Stimulated activated naive CD8-positive, alpha-beta T cell treated with anti-CD3 and anti-CD28 coated beads, Interleukin-15, Interleukin-2, amounts not matched to agents 100 U/mL and 50 U/mL, for 24 hours (primary cell): ENCODE data around the gene EFCC1.
A peak's percentile ranks its signal among the peaks of the same experiment; 100 is the strongest.

Experiments
- ATAC-seq: fragments of 150-1000 bp; cut with Tn5 transposase; one replicate; pipeline ENCODE4 v1.10.0; 2021
- DNase-seq: peaks from one replicate; pipeline ENCODE4 v3.0.0; 2021

The EFCC1 gene, protein sequence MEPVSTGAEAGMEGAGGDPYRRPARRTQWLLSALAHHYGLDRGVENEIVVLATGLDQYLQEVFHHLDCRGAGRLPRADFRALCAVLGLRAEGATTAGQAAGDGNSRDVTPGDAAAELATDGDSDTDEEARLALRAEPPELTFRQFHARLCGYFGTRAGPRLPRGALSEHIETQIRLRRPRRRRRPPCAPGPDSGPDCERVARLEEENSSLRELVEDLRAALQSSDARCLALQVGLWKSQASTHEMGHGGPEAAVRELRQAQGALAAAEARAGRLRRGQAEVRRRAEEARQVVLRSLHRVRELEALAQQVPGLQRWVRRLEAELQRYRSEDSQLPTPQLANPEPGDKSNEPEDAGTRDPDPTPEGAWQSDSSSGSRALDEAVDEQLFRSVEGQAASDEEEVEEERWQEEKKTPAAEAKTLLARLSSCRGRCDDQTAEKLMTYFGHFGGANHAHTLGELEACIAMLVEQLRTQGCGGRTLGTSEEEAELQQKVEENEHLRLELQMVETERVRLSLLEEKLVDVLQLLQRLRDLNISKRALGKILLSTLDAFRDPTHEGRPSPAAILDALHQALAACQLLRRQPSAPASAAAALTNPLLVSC

DNA sequence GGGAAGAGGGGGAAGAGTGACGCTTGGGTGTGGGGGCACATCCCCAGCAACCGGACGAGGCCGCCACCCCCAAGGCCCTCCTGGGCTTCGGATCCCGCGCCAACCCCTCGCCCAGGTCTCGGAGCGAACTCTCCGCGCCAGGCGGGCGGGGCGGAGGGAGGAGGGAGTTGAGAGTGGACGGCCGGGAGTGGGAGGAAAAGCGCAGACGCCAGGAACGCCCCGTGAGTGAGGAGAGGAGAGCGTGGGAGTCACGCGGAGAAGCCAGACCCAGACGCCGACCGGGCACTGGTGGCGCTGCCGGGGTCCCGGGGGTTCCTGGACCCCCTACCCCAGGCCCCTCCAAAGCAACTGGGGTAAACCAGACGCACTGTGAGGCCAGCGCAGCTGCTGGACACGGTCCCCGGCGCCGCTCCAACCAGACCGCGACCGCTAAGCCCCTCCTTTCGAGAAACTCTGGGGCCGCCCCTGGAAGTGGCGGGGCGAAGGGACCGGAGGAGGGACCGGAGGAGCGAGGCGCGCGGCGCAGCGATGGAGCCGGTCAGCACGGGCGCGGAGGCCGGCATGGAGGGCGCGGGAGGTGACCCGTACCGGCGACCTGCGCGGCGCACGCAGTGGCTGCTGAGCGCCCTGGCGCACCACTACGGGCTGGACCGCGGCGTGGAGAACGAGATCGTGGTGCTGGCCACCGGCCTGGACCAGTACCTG, at the start of gene EFCC1:
Gene EFCC1 (plus strand): TSS at position 204 of the 705 bp plus-strand sequence. CDS start 325 bp downstream, at position 529.
- peak; percentile 37 for ATAC-seq
- peak; percentile 42 for DNase-seq

DNA sequence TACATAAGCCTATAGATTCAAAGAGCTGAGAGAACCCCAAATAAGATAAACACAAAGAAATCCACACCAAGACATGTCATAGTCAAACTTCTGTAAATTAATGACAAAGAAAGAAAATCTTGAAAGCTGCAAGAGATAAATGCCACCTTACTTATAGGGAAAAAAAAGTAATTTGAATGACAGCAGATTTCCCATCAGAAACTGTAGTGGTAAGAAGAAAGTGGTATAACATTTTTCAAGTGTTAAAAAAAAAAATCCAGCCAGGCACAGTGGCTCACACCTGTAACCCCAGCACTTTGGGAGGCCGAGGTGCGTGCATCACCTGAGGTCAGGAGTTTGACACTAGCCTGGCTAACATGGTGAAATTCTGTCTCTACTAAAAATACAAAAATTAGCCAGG, 44.7 kb upstream of the EFCC1 start:
- no peak for ATAC-seq
- no peak for DNase-seq

DNA sequence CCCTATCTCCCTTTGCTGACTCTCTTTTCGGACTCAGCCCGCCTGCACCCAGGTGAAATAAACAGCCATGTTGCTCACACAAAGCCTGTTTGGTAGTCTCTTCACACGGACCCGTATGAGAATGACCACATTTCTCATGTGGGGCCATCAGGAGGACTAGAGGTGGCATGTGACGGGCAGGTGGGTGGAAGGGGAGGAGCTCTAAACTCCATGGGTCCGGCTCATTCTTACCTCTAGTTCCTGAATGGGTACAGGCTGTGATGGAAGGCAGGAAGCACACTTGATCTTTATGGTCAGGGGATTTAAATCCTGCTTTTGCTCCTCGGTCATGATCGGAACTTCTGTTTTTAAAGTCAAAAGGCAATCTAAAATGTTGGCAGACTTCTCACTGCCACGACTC, 35.8 kb upstream of the EFCC1 start:
- no peak for DNase-seq
- ATAC-seq = no peak

DNA sequence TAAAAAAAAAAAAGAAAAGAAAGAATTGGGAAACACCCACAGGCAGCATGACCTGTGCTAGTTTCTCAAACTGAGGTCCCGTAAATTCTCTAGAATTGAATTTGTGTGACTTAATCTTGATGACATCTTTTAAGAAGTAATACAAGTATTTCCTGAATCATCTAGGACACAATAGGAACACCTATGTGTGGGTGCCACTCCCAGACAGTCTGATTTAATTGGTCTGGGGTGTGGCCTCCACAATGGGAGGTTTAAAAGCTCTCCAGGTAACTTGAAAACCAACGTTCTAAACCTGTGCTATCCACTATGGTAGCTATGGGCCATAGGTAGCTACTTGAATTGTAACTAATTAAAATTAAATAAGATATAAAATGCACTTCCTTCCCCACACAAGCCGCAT, 35.3 kb upstream of the EFCC1 start:
- ATAC-seq (no peak), DNase-seq (no peak)

DNA sequence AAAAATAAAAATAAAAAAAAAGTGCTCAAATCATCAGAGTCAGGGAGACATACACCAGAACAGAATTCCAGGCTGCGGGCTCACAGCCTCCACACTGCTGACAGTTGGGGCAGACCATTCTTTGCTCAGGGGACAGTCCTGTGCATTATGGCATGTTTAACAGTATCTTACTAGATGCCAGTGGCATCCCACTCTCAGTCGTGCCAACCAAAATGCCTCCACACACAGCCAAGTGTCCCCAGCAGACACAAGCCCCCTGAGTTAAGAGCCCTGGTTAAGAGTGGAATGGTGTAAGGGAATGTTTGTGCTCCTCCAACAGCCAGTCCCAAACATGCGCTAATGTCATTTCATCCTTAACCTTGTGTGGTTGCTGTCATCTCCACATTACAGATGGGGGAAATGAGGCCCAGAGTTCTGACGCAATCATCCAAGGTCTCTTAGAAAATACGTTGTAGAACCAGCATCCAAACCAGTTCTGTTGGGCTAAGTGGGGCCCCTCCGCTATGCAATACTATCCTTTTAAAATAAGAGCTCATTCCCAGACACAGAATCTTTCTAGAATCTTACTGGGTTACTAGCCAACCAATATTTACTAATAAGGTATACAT, 33.3 kb upstream of the EFCC1 start:
- DNase-seq (no peak), ATAC-seq (no peak)

DNA sequence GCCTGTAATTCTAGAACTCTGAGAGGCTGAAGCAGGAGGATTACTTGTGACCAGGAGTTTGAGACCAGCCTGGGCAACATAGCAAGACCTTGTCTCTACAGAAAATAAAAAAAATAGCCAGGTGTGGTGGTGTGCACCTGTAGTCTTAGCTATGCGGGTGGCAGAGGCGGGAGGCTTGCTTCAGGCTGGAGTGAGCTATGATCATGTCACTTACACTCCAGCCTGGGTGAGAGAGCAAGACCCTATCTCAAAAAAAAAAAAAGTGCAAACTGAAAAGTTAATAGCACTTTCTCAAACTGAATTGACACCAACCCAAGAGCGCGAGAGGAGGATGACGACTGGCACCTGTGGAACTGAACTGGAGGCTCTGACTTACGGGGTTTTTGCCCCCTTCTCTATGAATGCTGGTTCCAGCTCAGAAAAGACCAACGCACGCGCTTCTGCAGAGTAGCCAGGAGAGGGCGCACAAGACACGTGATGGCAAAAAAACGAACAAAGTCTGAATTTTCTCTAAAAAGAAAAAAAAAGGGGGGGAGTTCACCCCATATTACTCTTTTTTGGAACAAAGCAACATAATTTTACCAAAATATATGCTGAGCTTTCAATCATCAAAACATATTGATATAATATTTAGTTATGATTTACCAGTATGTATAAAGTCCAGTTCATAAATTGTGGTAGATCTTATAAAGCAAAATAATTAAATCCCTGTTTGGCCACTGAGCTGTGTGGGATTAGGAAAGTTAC, 30.9 kb upstream of the EFCC1 start:
- ATAC-seq (peak; percentile 56), DNase-seq (peak; percentile 69)

DNA sequence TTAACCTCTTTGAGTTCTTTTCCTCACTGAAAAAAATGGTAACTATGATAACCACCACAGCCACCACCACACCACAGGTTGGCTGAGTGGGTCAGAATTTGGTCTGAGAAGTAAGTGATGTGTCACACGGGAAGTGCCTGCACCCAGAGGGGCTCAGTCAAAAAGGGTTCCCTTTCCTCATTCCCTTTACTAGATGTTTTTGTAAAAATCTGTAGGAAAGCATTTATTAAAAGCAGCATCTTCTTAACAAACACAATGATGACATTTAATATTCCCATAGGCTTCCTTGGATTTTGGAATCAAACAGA, 30.4 kb upstream of the EFCC1 start:
- DNase-seq (no peak), ATAC-seq (no peak)

DNA sequence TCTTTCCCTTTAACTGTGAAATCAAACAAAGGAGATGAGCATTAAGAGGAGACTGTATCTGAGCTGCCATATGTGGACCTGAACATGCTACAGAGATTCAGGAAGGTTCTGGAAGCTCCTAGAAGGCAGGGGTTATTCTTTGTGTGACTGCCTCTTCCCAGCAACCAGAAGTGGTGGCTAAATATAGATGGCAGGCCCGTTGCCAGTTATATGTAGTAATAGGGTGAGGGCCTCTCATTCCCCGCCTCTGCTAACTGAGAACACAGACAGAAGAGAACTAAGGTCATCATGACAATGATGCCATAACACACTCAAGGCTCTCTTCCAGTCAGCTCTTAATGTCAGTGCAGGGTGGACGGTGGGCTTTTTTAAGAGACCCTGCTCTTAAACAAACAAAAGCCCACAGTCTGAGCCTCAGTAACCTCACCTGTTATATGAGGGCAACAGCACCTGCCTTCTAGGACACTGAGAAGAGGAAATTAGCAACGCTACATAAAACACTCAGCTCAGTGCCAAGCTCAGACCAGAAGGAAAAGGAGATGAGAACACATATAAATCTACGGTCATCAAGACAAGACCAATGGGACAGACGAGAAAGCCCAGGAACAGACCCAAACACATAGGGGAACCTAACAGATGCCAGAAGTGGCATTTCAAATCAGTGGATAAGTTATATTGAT, 29.5 kb upstream of the EFCC1 start:
- ATAC-seq = no peak
- DNase-seq = no peak

DNA sequence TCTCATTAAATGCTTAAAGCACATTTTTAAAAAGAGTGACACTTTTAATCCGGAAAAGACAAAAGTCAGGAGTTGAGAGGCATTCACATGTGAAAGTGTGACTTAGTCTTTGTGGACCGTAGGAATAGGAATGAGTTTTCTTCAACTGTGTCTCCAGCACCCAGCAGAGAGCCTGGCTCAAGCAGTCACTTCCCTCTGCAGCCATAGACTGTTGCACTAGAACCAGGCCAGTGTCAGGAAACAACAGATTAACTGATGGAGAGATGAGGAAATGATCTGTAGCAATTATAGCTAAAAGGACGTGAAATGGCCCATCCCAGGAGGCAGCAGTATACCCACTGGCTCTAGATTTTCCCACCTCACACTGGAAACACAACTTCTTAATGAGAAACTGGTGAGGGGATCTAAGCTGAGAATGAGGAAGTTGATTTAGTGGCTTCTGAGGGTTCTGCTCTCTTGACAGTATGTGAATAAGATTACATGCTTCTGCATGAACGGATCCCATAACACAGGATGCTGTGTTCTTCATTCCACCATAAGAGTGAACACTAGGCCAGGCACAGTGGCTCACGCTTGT, 27.0 kb upstream of the EFCC1 start:
- DNase-seq = no peak
- no peak for ATAC-seq

DNA sequence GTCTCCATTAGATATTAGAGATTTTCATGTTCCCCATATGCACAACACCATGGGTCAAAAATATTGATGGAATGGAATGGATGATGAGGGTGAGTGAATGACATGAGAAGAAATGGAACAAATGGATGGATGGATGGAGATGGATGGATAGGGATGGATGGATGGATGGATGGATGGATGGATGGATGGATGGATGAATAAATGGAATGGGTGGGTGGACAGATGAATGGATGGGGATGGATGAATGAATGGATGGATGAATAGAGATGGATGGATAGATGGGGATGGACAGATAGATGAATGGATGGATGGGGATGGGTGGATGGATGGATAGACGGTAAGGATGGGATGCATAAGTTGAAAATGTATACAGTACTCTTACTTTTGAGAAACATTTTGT, 25.8 kb upstream of the EFCC1 start:
- ATAC-seq = no peak
- no peak for DNase-seq

DNA sequence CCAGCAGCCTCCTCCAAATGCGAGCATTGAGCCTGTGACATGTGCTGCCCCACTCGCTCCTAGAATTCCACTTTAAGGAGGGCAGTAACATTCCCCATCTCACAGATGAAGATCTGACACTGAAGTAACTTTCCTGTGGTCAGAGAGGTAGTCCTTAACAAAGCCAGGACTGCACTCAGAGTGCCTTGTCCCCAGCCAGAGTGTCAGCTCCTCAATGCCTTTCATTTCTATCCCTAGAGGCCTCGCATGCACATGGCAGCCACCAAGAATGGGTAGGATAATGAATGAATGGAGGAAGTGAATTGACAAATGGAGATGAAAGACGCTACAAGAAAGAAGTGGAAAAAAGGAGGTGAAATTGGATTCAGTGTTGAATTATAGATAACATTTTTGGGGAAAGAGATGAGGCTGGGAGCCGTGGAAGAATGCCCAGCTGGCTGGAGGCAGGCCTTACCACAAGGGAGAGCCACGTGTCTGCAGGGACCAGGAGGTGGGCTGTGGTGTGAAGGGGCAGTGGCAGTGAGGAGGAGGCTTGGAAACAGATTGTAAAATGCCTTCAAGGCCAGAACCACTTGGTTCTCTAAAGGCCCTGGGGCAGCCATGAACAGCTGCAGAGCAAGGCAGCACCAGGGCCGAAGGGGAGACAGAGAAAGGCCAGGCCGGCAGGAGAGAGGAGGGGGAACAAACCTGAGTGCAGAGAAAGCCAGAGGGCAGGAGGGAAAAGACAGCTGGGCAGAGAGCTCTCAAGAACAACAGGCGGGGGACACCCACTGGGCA, 17.6 kb upstream of the EFCC1 start:
- DNase-seq (no peak), ATAC-seq (no peak)

DNA sequence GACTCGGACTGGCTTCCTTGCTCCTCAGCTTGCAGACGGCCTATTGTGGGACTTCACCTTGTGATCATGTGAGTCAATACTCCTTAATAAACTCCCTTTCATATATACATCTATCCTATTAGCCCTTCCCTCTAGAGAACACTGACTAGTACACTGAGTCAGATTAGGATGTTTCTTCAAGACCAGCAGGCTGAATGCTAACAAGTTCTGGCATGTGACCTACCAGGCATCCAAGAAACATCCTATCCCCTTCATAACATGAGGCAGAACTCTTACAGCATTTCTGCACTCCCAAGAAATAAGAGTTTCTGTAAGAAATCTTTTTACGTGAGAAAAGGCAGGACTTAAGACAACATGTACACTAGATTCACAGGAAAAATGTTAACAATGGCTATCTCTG, 16.5 kb upstream of the EFCC1 start:
- no peak for ATAC-seq
- DNase-seq = no peak

DNA sequence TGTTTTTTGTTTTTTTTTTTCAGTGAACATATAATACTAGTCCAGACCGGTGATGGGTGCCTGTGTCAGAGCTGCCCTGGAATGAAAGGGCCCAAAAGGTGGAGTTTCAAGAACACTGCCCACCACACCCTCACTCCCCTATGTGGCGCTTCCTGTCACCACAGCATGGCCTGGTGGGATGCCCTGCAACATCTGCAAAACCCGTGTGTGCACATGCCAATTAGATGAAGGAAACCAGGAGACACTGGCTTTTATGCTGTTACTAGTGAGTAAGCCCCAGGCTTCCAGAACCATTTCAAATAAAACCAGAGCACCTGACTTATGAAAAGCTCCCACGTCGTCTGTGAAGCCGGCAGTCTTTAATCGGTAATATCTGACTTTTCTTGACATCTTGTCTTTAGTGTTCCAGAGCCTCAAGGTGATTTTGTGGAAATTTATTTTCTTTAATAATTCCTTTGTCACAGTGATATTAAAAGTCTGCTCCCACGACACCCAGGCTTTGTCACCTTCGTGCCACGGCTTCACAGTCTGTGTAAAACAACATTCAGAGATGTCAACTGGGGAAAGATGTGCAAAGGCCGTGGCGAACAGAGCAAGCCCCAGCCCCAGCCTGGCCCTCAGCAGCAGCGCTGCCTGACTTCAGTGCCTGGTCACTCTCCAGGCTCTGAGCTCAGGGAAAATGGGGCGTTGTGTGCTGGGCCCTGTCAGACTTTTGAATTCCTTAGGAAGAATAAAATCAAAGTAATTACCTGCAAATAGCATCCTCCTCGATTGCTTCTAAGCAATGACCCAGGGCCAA, 13.6 kb upstream of the EFCC1 start:
- DNase-seq (no peak), ATAC-seq (no peak)

DNA sequence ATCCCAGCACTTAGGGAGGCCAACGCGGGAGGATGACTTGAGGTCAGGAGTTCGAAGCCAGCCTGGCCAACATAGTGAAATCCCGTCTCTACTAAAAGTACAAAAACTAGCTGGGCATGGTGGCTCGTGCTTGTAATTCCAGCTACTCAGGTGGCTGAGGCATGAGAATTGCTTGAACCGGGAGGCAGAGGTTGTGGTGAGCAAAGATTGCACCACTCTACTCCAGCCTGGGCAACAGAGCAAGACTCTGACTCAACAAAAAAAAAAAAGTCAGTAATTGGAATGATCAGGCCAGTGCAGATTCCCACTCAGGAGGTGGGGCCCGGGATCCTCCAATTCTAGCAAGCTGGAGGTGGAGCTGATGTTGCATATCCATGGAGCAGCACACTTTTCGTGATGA, 12.8 kb upstream of the EFCC1 start:
- ATAC-seq = no peak

DNA sequence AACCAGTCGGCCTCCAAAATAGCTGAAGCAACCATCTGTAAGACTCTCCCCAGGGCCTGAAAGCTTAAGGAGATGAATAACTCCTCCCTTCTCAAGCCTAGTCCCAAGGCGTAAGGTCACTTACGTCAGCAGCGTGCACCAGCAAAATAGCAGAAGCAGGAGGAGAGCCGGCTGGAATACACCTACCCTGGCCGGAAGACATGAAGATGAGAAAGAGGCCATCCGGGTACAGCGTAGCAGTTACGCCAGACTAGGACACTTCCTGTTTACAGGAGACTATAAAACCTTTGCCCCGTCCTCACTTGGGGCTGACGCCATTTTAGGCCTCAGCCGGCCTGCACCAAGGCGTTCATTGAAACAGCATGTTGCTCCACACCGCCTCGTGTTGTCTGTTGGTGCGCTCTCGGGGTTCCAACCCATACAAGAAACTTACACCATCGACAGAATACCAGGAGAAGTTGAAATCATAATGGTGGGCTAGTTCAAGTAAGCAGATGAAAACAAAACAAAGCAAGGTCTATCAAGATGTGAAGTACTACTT, 9.7 kb upstream of the EFCC1 start:
- ATAC-seq = no peak
- no peak for DNase-seq

More for the DNA sequence above, 12.8 kb upstream of the EFCC1 start:
- no peak for DNase-seq

DNA sequence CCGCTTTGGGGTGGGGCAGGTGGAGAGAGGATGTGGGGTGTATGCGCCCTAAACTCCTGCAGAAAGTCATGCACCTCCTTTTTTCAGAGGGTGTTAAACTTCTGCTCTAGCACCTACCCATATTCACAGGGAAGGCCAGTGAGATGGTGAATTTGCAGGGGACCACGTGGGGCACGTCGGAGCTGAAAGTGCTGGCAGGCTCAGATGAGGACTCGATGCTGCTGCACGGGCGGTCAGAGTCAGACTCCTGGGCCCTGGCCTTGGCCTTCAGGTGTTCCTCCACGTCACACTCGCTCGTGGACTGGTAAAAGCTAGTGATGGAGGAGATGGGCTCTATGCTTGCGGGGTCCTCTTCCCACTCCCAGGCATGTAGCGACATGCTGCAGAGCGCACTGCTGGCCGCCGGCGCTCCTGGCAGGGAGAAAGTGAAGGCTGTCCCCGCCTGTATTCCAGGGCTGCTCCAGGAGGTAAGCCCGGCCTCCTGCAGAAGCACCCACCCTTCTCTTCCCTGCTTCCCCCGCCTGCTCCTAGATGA, 8.1 kb upstream of the EFCC1 start:
- ATAC-seq (no peak), DNase-seq (no peak)

DNA sequence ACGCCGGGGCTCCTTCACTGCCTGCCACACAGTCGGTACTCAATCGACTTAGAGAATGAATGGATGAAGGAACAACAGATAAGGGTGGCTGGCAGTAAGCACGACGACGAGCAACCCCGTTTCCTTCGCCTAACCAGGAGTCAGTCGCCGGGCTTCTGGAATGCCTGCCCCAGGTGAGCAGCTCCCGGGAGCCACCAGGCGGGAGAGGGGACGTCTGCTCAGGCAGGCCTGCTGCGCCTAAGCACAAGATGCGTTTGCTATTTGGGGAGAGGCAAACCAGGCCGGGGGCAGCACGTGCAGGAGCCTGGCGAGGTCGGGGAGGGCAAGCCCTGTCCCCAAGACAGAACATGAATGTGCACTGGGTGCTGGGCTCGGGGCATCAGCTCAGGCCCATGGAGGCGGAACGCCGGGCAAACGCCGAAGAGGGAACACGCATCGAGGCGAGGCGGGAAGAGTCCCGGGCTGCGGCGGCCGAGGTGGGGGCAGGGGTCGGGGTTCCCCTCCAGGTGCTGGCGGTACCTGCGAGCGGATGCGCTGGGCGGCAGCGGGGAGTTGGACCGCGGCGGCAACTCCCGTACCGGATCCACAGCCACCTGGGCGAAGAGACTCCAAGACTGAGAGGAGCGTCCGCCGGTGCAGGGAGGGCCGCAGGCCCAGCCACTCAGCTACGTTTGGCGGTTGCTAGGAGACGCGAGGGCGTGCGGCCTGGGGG, 7.5 kb upstream of the EFCC1 start, which contains the start of gene CFAP92:
Gene CFAP92 (minus strand): TSS at position 616 of the 712 bp plus-strand sequence. CDS start 772 bp downstream, outside the sequence.
- DNase-seq (peak; percentile 92), ATAC-seq (peak; percentile 95)

DNA sequence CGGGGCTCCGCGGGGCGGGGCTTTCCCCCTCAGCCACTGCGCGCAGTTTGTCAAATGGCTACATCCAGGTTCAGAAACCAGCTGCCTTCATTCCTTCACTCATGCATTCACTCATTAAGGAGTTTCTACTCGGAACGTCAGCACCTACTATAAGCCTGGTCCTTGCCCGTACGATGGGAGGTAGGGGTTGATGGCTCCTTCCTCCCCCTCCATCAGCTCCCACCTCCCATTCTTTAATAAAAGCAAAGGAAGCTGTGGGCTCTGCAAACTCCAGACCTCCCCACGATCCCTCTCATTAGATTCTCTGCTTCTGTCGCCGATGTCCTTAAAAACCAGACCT, 7.0 kb upstream of the EFCC1 start:
- ATAC-seq (no peak), DNase-seq (no peak)
